Osteocyte (in vitro differentiated cells): Measurements from ENCODE around the gene PDE4D. TPM values are rescaled to one million over a fixed set of nuclear protein-coding genes. Genes with fewer than 3 reads are reported as not detected.
"Not testable (repeated sequence)": the region's sequence is repeated elsewhere in the genome, so short reads cannot be mapped to it uniquely, and the experiment has no call there.

Experiments
- DNase-seq: peaks from one replicate; pipeline ENCODE4 v3.0.0; 2021; ENCODE audit warnings: mixed read lengths; ENCODE audit not compliant: unreplicated experiment; ENCODE audit errors: extremely low spot score
- H3K27ac Mint-ChIP-seq: one replicate; pipeline ENCODE4 v1.8.0; 2021; ENCODE audit warnings: mild to moderate bottlenecking, mixed read lengths; ENCODE audit not compliant: unreplicated experiment
- H3K27me3 Mint-ChIP-seq: one replicate; pipeline ENCODE4 v1.8.0; 2021; ENCODE audit warnings: mixed read lengths; ENCODE audit not compliant: unreplicated experiment
- H3K36me3 Mint-ChIP-seq: one replicate; pipeline ENCODE4 v1.8.0; 2021; ENCODE audit warnings: mixed read lengths; ENCODE audit not compliant: unreplicated experiment
- H3K4me1 Mint-ChIP-seq: one replicate; pipeline ENCODE4 v1.8.0; 2021; ENCODE audit warnings: mixed read lengths; ENCODE audit not compliant: unreplicated experiment
- H3K4me3 Mint-ChIP-seq: one replicate; pipeline ENCODE4 v1.8.0; 2021; ENCODE audit warnings: mild to moderate bottlenecking, moderate library complexity, mixed read lengths; ENCODE audit not compliant: unreplicated experiment
- H3K9me3 Mint-ChIP-seq: one replicate; pipeline ENCODE4 v1.8.0; 2021; ENCODE audit warnings: mixed read lengths; ENCODE audit not compliant: unreplicated experiment
- CTCF ChIP-seq: fragments of 200-600 bp; sonication (generic); IDR thresholded peaks from 2 replicates; pipeline ENCODE4 v1.5.0; 2021; ENCODE audit warnings: antibody characterized with exemption, mild to moderate bottlenecking, moderate library complexity
- total RNA-seq: library from RNA; stranded (reverse); gene quantifications from 2 replicates; pipeline ENCODE4 v1.2.1, GENCODE V29; 2021

The PDE4D gene
- total RNA-seq, 1 donor from 2014 or later, result 24.2 TPM

- H3K4me1 Mint-ChIP-seq, result peaks cover 5% of the 10 kb centered on the region
- no peak overlapping the region for H3K27ac Mint-ChIP-seq
- no peaks in the 10 kb centered on the region for H3K9me3 Mint-ChIP-seq
- TF ChIP-seq CTCF, result peak; percentile 70
- no peak overlapping the region for H3K4me3 Mint-ChIP-seq
- DNase-seq, result no peak
- peaks cover 5% of the 10 kb centered on the region for H3K27me3 Mint-ChIP-seq
- H3K36me3 Mint-ChIP-seq, result peaks cover 1% of the 10 kb centered on the region
Observed at GRCh38 chr5:59390074-59390659, 503.4 kb downstream of the PDE4D start.

GRCh38 chr5:59387127-59387526, 506.4 kb downstream of the PDE4D start:
- H3K36me3 Mint-ChIP-seq, result no peaks in the 10 kb centered on the region
- H3K9me3 Mint-ChIP-seq, result no peaks in the 10 kb centered on the region
- no peak for TF ChIP-seq CTCF
- H3K27ac Mint-ChIP-seq, result no peak overlapping the region
- peaks cover 7% of the 10 kb centered on the region for H3K27me3 Mint-ChIP-seq
- DNase-seq, result no peak
- H3K4me1 Mint-ChIP-seq, result peaks cover 3% of the 10 kb centered on the region
- no peak overlapping the region for H3K4me3 Mint-ChIP-seq

- DNase-seq, result no peak
- Mint-ChIP-seq H3K27ac (no peak overlapping the region), H3K36me3 (no peaks in the 10 kb centered on the region), H3K4me3 (no peak overlapping the region), H3K9me3 (no peaks in the 10 kb centered on the region), H3K4me1 (peaks cover 3% of the 10 kb centered on the region), H3K27me3 (peaks cover 7% of the 10 kb centered on the region)
- TF ChIP-seq CTCF, result no peak
Observed at GRCh38 chr5:59385700-59386099, 507.8 kb downstream of the PDE4D start.

GRCh38 chr5:59380350-59380951, 513.1 kb downstream of the PDE4D start:
- Mint-ChIP-seq H3K4me3 (no peak overlapping the region), H3K27ac (no peak overlapping the region), H3K36me3 (peaks cover 7% of the 10 kb centered on the region), H3K9me3 (peaks cover 15% of the 10 kb centered on the region), H3K4me1 (peaks cover 5% of the 10 kb centered on the region), H3K27me3 (peaks cover 2% of the 10 kb centered on the region)
- peak; percentile 69 for TF ChIP-seq CTCF
- no peak for DNase-seq

GRCh38 chr5:59374036-59374435, 519.5 kb downstream of the PDE4D start:
- not testable (repeated sequence) for H3K27me3 Mint-ChIP-seq, H3K4me1 Mint-ChIP-seq, DNase-seq, H3K4me3 Mint-ChIP-seq, H3K27ac Mint-ChIP-seq
- Mint-ChIP-seq H3K36me3 (peaks cover 26% of the 10 kb centered on the region), H3K9me3 (peaks cover 33% of the 10 kb centered on the region)
